HCT116 (cell line): ENCODE measurements around the gene NRCAM. TPM values are rescaled to one million over a fixed set of nuclear protein-coding genes. Genes with fewer than 3 reads are reported as not detected.

Experiments used
- ATAC-seq: fragments of 200-7000 bp; cut with Tn5 transposase; 2 replicates; pipeline ENCODE4 v1.9.1; 2020; ENCODE audit warnings: mild to moderate bottlenecking, moderate library complexity
- BruUV-seq: library from RNA; stranded (reverse); fragments of 400-500 nt; replicated peaks from 2 replicates; lab custom pipeline; 2021; lab: Mats Ljungman, UMichigan
- CTCF ChIA-PET: fragments of 300-600 bp; sonication (Branson Sonifier 250); formaldehyde crosslinking; loops from one replicate; lab custom pipeline; 2021; ENCODE audit warnings: antibody characterized with exemption; lab: Charles Lee
- POLR2A ChIA-PET: fragments of 300-600, 350-600 bp; sonication (Branson Sonifier 250); formaldehyde crosslinking; loops from one replicate; lab custom pipeline; 2021; ENCODE audit warnings: antibody characterized with exemption; lab: Charles Lee
- RAD21 ChIA-PET, 2 experiments: fragments of 300-600 bp; sonication (Branson Sonifier 250); formaldehyde crosslinking; loops; one replicate each; lab custom pipeline; 2023; ENCODE audit warnings: low total read pairs in 2 of 2; ENCODE audit not compliant: uncharacterized antibody in 2 of 2, unreplicated experiment in 2 of 2, low non-redundant PET in 1 of 2; lab: Charles Lee
- DNase-seq: peaks from one replicate; pipeline ENCODE4 v3.0.0-alpha.2; 2010; ENCODE audit warnings: low read depth, low spot score
- H2AFZ ChIP-seq: fragments of 200-600 bp; shearing (Covaris generic), sonication (generic); 2 replicates; pipeline ENCODE4 v1.6.1; 2017; ENCODE audit warnings: low read depth, mixed run types, mixed read lengths, antibody characterized with exemption, low read length; ENCODE audit not compliant: poor library complexity, severe bottlenecking
- H3K27ac ChIP-seq: 2 replicates; pipeline ENCODE4 v1.5.1; 2012; ENCODE audit warnings: low read depth, low read length
- H3K27me3 ChIP-seq: fragments of 200-600 bp; sonication (generic); 2 replicates; pipeline ENCODE4 v1.6.1; 2016; ENCODE audit warnings: mixed run types, low read length, mixed read lengths; ENCODE audit not compliant: insufficient read depth
- H3K36me3 ChIP-seq, 2 experiments: fragments of 200-500 bp in 1 of 2; fragments of 200-600 bp in 1 of 2; sonication (Bioruptor generic) in 1 of 2; sonication (generic) in 1 of 2; 2 replicates each; pipeline versions ENCODE4 v1.5.1 to v1.6.1; 2014 to 2016; ENCODE audit warnings: low read length in 2 of 2, inconsistent platforms in 1 of 2, mixed read lengths in 1 of 2, mixed run types in 1 of 2; ENCODE audit not compliant: insufficient read depth in 2 of 2, control insufficient read depth in 1 of 2
- H3K4me1 ChIP-seq, 2 experiments: fragments of 200-600 bp in 1 of 2; sonication (generic) in 1 of 2; 2 replicates each; pipeline versions ENCODE4 v1.5.1 to v1.6.1; 2012 to 2017; ENCODE audit warnings: low read length in 2 of 2, inconsistent platforms in 1 of 2, mild to moderate bottlenecking in 1 of 2, mixed read lengths in 1 of 2, mixed run types in 1 of 2, moderate library complexity in 1 of 2; ENCODE audit not compliant: insufficient read depth in 2 of 2, control insufficient read depth in 1 of 2
- H3K4me2 ChIP-seq: fragments of 200-600 bp; sonication (generic); 2 replicates; pipeline ENCODE4 v1.6.1; 2017; ENCODE audit warnings: mixed run types, low read length, mixed read lengths
- H3K4me3 ChIP-seq, 2 experiments: fragments of 200-600 bp in 1 of 2; sonication (generic) in 1 of 2; replicated peaks in 1 of 2; 2 replicates each; pipeline ENCODE4 v1.5.1; 2011 to 2016; ENCODE audit warnings: low read length in 2 of 2, control low read depth in 1 of 2, low read depth in 1 of 2, mild to moderate bottlenecking in 1 of 2, mixed read lengths in 1 of 2, mixed run types in 1 of 2
- H3K79me2 ChIP-seq: fragments of 200-600 bp; sonication (generic); 2 replicates; pipeline ENCODE4 v1.6.1; 2017; ENCODE audit warnings: mild to moderate bottlenecking, mixed run types, low read length, moderate library complexity, mixed read lengths; ENCODE audit not compliant: insufficient read depth
- H3K9ac ChIP-seq: fragments of 200-600 bp; sonication (generic); 2 replicates; pipeline ENCODE4 v1.6.1; 2016; ENCODE audit warnings: low read length, mixed read lengths
- H3K9me2 ChIP-seq: fragments of 200-600 bp; sonication (generic), shearing (Covaris generic); 2 replicates; pipeline ENCODE4 v1.6.1; 2017; ENCODE audit warnings: mixed run types, mild to moderate bottlenecking, moderate library complexity; ENCODE audit not compliant: insufficient read depth
- H3K9me3 ChIP-seq, 2 experiments: fragments of 200-500 bp in 1 of 2; fragments of 200-600 bp in 1 of 2; sonication (Bioruptor generic) in 1 of 2; sonication (generic) in 1 of 2; 2 replicates each; pipeline ENCODE4 v1.6.1; 2014 to 2017; ENCODE audit warnings: low read length in 2 of 2, mixed read lengths in 2 of 2, inconsistent platforms in 1 of 2, low read depth in 1 of 2, mild to moderate bottlenecking in 1 of 2, mixed run types in 1 of 2, moderate library complexity in 1 of 2; ENCODE audit not compliant: control insufficient read depth in 1 of 2, insufficient read depth in 1 of 2
- H4K20me1 ChIP-seq: fragments of 200-600 bp; sonication (generic), shearing (Covaris generic); 2 replicates; pipeline ENCODE4 v1.6.1; 2017; ENCODE audit warnings: mixed run types, mild to moderate bottlenecking, moderate library complexity; ENCODE audit not compliant: insufficient read depth
- CEBPB ChIP-seq: IDR thresholded peaks from 2 replicates; pipeline ENCODE4 v1.6.1; 2012; ENCODE audit warnings: low read depth
- EZH2phosphoT487 ChIP-seq: fragments of 200-600 bp; IDR thresholded peaks from 2 replicates; pipeline ENCODE4 v1.6.1; 2018; ENCODE audit warnings: antibody characterized with exemption, borderline replicate concordance
- FOSL1 ChIP-seq: IDR thresholded peaks from 2 replicates; pipeline ENCODE4 v1.6.1; 2012; ENCODE audit warnings: low read depth
- RAD21 ChIP-seq: IDR thresholded peaks from 2 replicates; pipeline ENCODE4 v1.6.1; 2012; ENCODE audit warnings: low read depth, mild to moderate bottlenecking
- ZNF274 ChIP-seq: fragments of 200-500 bp; sonication (Bioruptor generic); IDR thresholded peaks from 2 replicates; pipeline ENCODE4 v1.6.1; 2014; ENCODE audit warnings: mild to moderate bottlenecking, low read depth, low read length, inconsistent platforms
- intact Hi-C: fragments of 100-400 bp; cut with micrococcal nuclease; formaldehyde crosslinking; loops from 2 replicates; pipeline ENCODE4 v1.10.0; 2022
- total RNA-seq: library from RNA; stranded (reverse); gene quantifications from one replicate; pipeline ENCODE4 v1.2.1, GENCODE V29; 2021; ENCODE audit not compliant: unreplicated experiment
- TF ChIP-seq, protein P1 (sequence below), 3 experiments: fragments of 200-600 bp in 1 of 3; sonication (generic) in 1 of 3; IDR thresholded peaks in 2 of 3; conservative IDR thresholded peaks in 1 of 3; 2 replicates each; pipeline ENCODE4 v1.5.1; 2012 to 2017; ENCODE audit warnings: low read depth in 2 of 3, low read length in 2 of 3, antibody characterized with exemption in 1 of 3, borderline replicate concordance in 1 of 3, control low read depth in 1 of 3, mild to moderate bottlenecking in 1 of 3, mixed read lengths in 1 of 3, mixed run types in 1 of 3, moderate library complexity in 1 of 3; ENCODE audit not compliant: insufficient read depth in 1 of 3

NRCAM gene
- total RNA-seq, 1 experiment from 2014 or later = 0.15 TPM

DNA sequence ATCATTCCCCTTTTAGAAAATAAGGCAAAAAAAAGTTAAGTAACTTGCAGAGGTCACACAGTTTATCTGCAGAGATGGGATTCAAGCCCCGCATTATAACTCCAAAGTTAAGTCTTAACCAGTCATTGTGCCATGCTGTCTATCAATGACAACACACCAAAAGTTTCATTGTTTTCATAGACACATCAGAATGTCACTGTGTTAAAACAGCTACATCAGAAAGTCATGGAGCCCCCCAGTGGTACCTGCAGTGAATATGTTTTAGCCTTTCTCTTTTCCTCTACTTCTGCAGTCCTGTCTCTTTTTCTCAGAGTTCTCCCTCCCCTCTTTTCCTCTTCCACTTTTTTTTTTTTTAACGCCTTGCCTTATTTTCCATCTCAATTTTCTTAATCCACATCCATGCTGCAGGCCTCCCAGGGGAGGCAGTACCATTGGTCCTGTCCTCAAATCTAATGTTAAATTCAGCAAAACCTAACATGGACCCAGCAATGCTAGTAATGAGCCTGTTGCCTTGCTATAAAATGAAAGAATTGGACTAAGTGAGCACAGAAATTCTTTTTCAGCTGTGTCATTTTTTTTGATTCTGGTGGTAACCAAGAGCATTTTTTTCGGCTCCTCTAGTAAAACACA lies 3.8 kb upstream of the NRCAM start:
- Histone ChIP-seq H3K4me2 (no peak overlapping the region), H3K36me3 (no peaks in the 10 kb centered on the region), H3K27ac (no peak overlapping the region), H2AFZ (no peak overlapping the region), H3K4me3 (no peak overlapping the region), H3K9me2 (no peaks in the 10 kb centered on the region), H3K9me3 (no peaks in the 10 kb centered on the region), H3K9ac (no peak overlapping the region), H3K79me2 (no peaks in the 10 kb centered on the region), H3K4me1 (no peaks in the 10 kb centered on the region), H4K20me1 (no peaks in the 10 kb centered on the region), H3K27me3 (0 out of 2 replicates have a peak, but pooled peaks cover 5% of the 10 kb centered on the region)
- ChIA-PET POLR2A (no interaction called here), CTCF (interaction anchor here (0.5 to 0.9 kb wide), 3 partner anchors 11 to 930 kb away, joined by 3 to 4 read pairs (median 3); no protein-coding TSS in a partner anchor), RAD21 (no interaction called here)
- DNase-seq (peak; percentile 4), ATAC-seq (peak; percentile 86)
- no TSS peak for BruUV-seq
- intact Hi-C loops = loop anchor here (1.0 kb wide), 1 partner anchor 279 kb away; no protein-coding TSS in a partner anchor
- TF ChIP-seq, protein P1, sequence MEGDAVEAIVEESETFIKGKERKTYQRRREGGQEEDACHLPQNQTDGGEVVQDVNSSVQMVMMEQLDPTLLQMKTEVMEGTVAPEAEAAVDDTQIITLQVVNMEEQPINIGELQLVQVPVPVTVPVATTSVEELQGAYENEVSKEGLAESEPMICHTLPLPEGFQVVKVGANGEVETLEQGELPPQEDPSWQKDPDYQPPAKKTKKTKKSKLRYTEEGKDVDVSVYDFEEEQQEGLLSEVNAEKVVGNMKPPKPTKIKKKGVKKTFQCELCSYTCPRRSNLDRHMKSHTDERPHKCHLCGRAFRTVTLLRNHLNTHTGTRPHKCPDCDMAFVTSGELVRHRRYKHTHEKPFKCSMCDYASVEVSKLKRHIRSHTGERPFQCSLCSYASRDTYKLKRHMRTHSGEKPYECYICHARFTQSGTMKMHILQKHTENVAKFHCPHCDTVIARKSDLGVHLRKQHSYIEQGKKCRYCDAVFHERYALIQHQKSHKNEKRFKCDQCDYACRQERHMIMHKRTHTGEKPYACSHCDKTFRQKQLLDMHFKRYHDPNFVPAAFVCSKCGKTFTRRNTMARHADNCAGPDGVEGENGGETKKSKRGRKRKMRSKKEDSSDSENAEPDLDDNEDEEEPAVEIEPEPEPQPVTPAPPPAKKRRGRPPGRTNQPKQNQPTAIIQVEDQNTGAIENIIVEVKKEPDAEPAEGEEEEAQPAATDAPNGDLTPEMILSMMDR (IDR thresholded peaks at IDR 0.05 in 2 of 3, conservative IDR thresholded peaks at IDR 0.05 in 1 of 3; ENCODE audit: borderline replicate concordance in 1 of 3, insufficient read depth in 1 of 3, low read depth in 2 of 3, low read length in 2 of 3) = peak; percentile 50 to 54 (median 51); a peak in 5 of 6 replicates
- TF ChIP-seq RAD21 (peak; percentile 69), EZH2phosphoT487 (no peak)

DNA sequence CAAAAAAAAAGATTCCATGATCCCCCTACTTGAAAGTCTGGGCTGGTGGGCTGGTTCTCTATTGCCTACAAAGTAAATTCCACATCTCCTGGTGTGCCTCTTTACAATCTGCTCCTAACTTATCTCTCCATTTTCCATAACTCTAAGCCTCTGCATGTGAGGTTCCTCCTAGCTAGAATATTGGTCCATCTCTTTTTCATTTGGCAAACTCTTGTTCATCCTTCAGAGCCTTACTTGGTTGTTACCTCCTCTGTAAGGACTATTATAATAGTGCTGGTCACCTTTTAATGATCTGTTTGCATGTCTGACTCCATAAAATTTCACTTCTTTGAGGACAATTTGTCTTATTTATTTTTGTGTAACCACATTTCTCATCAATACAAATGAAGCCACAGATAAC lies 1.6 kb upstream of the NRCAM start:
- Histone ChIP-seq H3K9me2 (no peaks in the 10 kb centered on the region), H3K4me2 (no peak overlapping the region), H3K27me3 (0 out of 2 replicates have a peak, but pooled peaks cover 5% of the 10 kb centered on the region), H3K79me2 (no peaks in the 10 kb centered on the region), H3K9me3 (no peaks in the 10 kb centered on the region), H3K27ac (no peak overlapping the region), H3K9ac (no peak overlapping the region), H4K20me1 (no peaks in the 10 kb centered on the region), H3K36me3 (no peaks in the 10 kb centered on the region), H3K4me3 (no peak overlapping the region), H2AFZ (no peak overlapping the region), H3K4me1 (no peaks in the 10 kb centered on the region)
- DNase-seq = no peak
- TF ChIP-seq ZNF274 (no peak), CEBPB (no peak), RAD21 (no peak), FOSL1 (no peak)
- TF ChIP-seq, protein P1 (IDR thresholded peaks at IDR 0.05 in 2 of 3, conservative IDR thresholded peaks at IDR 0.05 in 1 of 3; ENCODE audit: borderline replicate concordance in 1 of 3, insufficient read depth in 1 of 3, low read depth in 2 of 3, low read length in 2 of 3) = no peak
- ChIA-PET POLR2A (no interaction called here), RAD21 (no interaction called here), CTCF (interaction anchor here (0.7 kb wide), 1 partner anchor 236 kb away, joined by 3 read pairs; no protein-coding TSS in a partner anchor)
- intact Hi-C loops = no loop called here
- no peak for ATAC-seq
- BruUV-seq = no TSS peak
